ENCODE measurements around the gene KLHL2. TPM values are rescaled to one million over a fixed set of nuclear protein-coding genes. Genes with fewer than 3 reads are reported as not detected.
A peak's percentile ranks its signal among the peaks of the same experiment; 100 is the strongest.
"Not testable (repeated sequence)": the region's sequence is repeated elsewhere in the genome, so short reads cannot be mapped to it uniquely, and the experiment has no call there.

The KLHL2 gene
- 11.4 TPM for polyA plus RNA-seq (2013, experiment 1 of 2; ENCODE audit: insufficient read length)
- 12.0 TPM for polyA plus RNA-seq (2013, experiment 2 of 2; ENCODE audit: insufficient read length)

GRCh38 chr4:165207431-165208220 is at the start of gene KLHL2:
Gene KLHL2, plus strand, starts transcription at chr4:165207561. Its CDS starts 316 bp downstream, at chr4:165207877.
- DNase-seq: peak; percentile 74

- DNase-seq: no peak
Observed at GRCh38 chr4:165158762-165159161, 48.6 kb upstream of the KLHL2 start.

GRCh38 chr4:165164257-165164656 is 43.1 kb upstream of the KLHL2 start:
- no peak for DNase-seq

- not testable (repeated sequence) for DNase-seq
Observed at GRCh38 chr4:165166872-165167271, 40.5 kb upstream of the KLHL2 start.

- no peak for DNase-seq
Observed at GRCh38 chr4:165167650-165168049, 39.7 kb upstream of the KLHL2 start.

GRCh38 chr4:165170819-165171218 is 36.5 kb upstream of the KLHL2 start:
- no peak for DNase-seq

GRCh38 chr4:165175470-165175869 is 31.9 kb upstream of the KLHL2 start:
- not testable (repeated sequence) for DNase-seq

- no peak for DNase-seq
Observed at GRCh38 chr4:165175879-165176278, 31.5 kb upstream of the KLHL2 start.

- DNase-seq: no peak
Observed at GRCh38 chr4:165177725-165178666, 29.4 kb upstream of the KLHL2 start.

- DNase-seq: no peak
Observed at GRCh38 chr4:165184220-165184619, 23.1 kb upstream of the KLHL2 start.

GRCh38 chr4:165184998-165185397 is 22.4 kb upstream of the KLHL2 start:
- DNase-seq: not testable (repeated sequence)

GRCh38 chr4:165185448-165185847 is 21.9 kb upstream of the KLHL2 start:
- no peak for DNase-seq

GRCh38 chr4:165190591-165191347 is 16.6 kb upstream of the KLHL2 start:
- no peak for DNase-seq

GRCh38 chr4:165191348-165191656 is 16.1 kb upstream of the KLHL2 start:
- DNase-seq: no peak

- no peak for DNase-seq
Observed at GRCh38 chr4:165191814-165192499, 15.4 kb upstream of the KLHL2 start.

GRCh38 chr4:165192500-165192898 is 14.9 kb upstream of the KLHL2 start:
- no peak for DNase-seq

GRCh38 chr4:165192956-165193355 is 14.4 kb upstream of the KLHL2 start:
- no peak for DNase-seq

GRCh38 chr4:165194368-165194767 is 13.0 kb upstream of the KLHL2 start:
- DNase-seq: no peak

GRCh38 chr4:165198329-165198728 is 9.0 kb upstream of the KLHL2 start:
- DNase-seq: no peak

- no peak for DNase-seq
Observed at GRCh38 chr4:165199286-165199685, 8.1 kb upstream of the KLHL2 start.

- peak; percentile 39 for DNase-seq
Observed at GRCh38 chr4:165199722-165200121, 7.6 kb upstream of the KLHL2 start.

GRCh38 chr4:165201806-165202205 is 5.6 kb upstream of the KLHL2 start:
- DNase-seq: peak; percentile 72

Measured in fibroblast of skin of scalp (primary cell).